Tibial artery (tissue), 4 donors: ENCODE data around the gene APBA2.

Source experiments
- DNase-seq, 2 donors: peaks; one replicate each; pipeline ENCODE4 v3.0.0-alpha.2; 2019
- H3K27ac ChIP-seq, 2 donors: fragments of 200-600 bp; sonication (generic) in 1 of 2; 1 replicate in 1 of 2; 2 replicates in 1 of 2; pipeline ENCODE4 v1.5.1; 2018 to 2019; ENCODE audit warnings: mild to moderate bottlenecking in 1 of 2
- H3K27me3 ChIP-seq, 2 donors: fragments of 200-600 bp; sonication (generic) in 1 of 2; one replicate each; pipeline versions ENCODE4 v1.5.1 to v1.6.0; 2016 to 2019
- H3K36me3 ChIP-seq, 3 donors: fragments of 200-600 bp; sonication (generic) in 2 of 3; one replicate each; pipeline ENCODE4 v1.5.1; 2016 to 2019; ENCODE audit warnings: mild to moderate bottlenecking in 2 of 3
- H3K4me1 ChIP-seq, 4 donors: fragments of 200-600 bp; sonication (generic) in 2 of 4; 1 replicate in 3 of 4; 2 replicates in 1 of 4; pipeline ENCODE4 v1.5.1; 2016 to 2019
- H3K4me3 ChIP-seq, 2 donors: fragments of 200-600 bp; sonication (generic) in 1 of 2; 1 replicate in 1 of 2; 2 replicates in 1 of 2; pipeline ENCODE4 v1.5.1; 2018 to 2019; ENCODE audit warnings: mild to moderate bottlenecking in 2 of 2
- H3K9me3 ChIP-seq, 3 donors: fragments of 200-600 bp; sonication (generic) in 1 of 3; one replicate each; pipeline ENCODE4 v1.5.1; 2016 to 2019
- CTCF ChIP-seq, 2 experiments: fragments of 200-600 bp in 1 of 2; fragments of 450-650 bp in 1 of 2; IDR thresholded peaks; one replicate each; pipeline ENCODE4 v1.5.1; 2017 to 2019; ENCODE audit warnings: antibody characterized with exemption in 2 of 2, mild to moderate bottlenecking in 1 of 2, moderate library complexity in 1 of 2
- intact Hi-C: fragments of 100-400 bp; cut with DNase I; formaldehyde crosslinking; loops from one replicate; pipeline ENCODE4 v1.15.0; 2023; ENCODE audit warnings: low total_unique reads

APBA2 gene

GRCh38 chr15:29035336-29036285 is 149.8 kb downstream of the APBA2 start:
- Histone ChIP-seq H3K9me3 (no peaks in the 10 kb centered on the region), H3K4me1 (no peaks in the 10 kb centered on the region), H3K27ac (no peak overlapping the region), H3K27me3 (no peaks in the 10 kb centered on the region), H3K36me3 (no peaks in the 10 kb centered on the region), H3K4me3 (no peak overlapping the region)
- DNase-seq: no peak
- intact Hi-C loops: no loop called here
- no peak for TF ChIP-seq CTCF (IDR thresholded peaks at IDR 0.05)

- no peaks in the 10 kb centered on the region for H3K4me1 ChIP-seq
- no peak overlapping the region for H3K27ac ChIP-seq
- no peaks in the 10 kb centered on the region for H3K9me3 ChIP-seq
- no peak for TF ChIP-seq CTCF (IDR thresholded peaks at IDR 0.05)
- H3K27me3 ChIP-seq: no peaks in the 10 kb centered on the region
- no peak for DNase-seq
- no peak overlapping the region for H3K4me3 ChIP-seq
- intact Hi-C loops: no loop called here
- H3K36me3 ChIP-seq: no peaks in the 10 kb centered on the region
Observed at GRCh38 chr15:29037997-29038705, 152.4 kb downstream of the APBA2 start.

GRCh38 chr15:29039466-29040369 is 153.9 kb downstream of the APBA2 start:
- Histone ChIP-seq H3K4me1 (no peaks in the 10 kb centered on the region), H3K27ac (no peak overlapping the region), H3K9me3 (no peaks in the 10 kb centered on the region), H3K27me3 (no peaks in the 10 kb centered on the region), H3K4me3 (no peak overlapping the region), H3K36me3 (no peaks in the 10 kb centered on the region)
- no peak for DNase-seq
- no peak for TF ChIP-seq CTCF (IDR thresholded peaks at IDR 0.05)
- intact Hi-C loops: no loop called here

- H3K36me3 ChIP-seq: no peaks in the 10 kb centered on the region
- TF ChIP-seq CTCF (IDR thresholded peaks at IDR 0.05): no peak
- no peak for DNase-seq
- no peaks in the 10 kb centered on the region for H3K27me3 ChIP-seq
- intact Hi-C loops: no loop called here
- no peaks in the 10 kb centered on the region for H3K4me1 ChIP-seq
- H3K4me3 ChIP-seq: no peak overlapping the region
- no peaks in the 10 kb centered on the region for H3K9me3 ChIP-seq
- H3K27ac ChIP-seq: no peak overlapping the region
Observed at GRCh38 chr15:29040370-29040751, 154.6 kb downstream of the APBA2 start.

GRCh38 chr15:29043736-29044502 is 158.1 kb downstream of the APBA2 start:
- no peak for DNase-seq
- Histone ChIP-seq H3K9me3 (no peaks in the 10 kb centered on the region), H3K4me3 (no peak overlapping the region), H3K36me3 (no peaks in the 10 kb centered on the region), H3K27me3 (no peaks in the 10 kb centered on the region), H3K27ac (no peak overlapping the region), H3K4me1 (no peaks in the 10 kb centered on the region)
- TF ChIP-seq CTCF (IDR thresholded peaks at IDR 0.05): no peak
- intact Hi-C loops: no loop called here
